HG02885 (cell line): ENCODE results near the gene ABCC5.

Source experiments
- ATAC-seq: cut with Tn5 transposase; IDR thresholded peaks from one replicate; pipeline ENCODE4 v1.9.1; 2021; ENCODE audit warnings: mild to moderate bottlenecking; ENCODE audit not compliant: unreplicated experiment, poor library complexity

Gene ABCC5

GRCh38 chr3:183984127-183984740, 33.5 kb downstream of the ABCC5 start:
- no peak for ATAC-seq

- ATAC-seq: no peak
Observed at GRCh38 chr3:183981990-183982644, 35.6 kb downstream of the ABCC5 start.

- ATAC-seq: no peak
Observed at GRCh38 chr3:183980403-183980802, 37.3 kb downstream of the ABCC5 start.

- ATAC-seq: no peak
Observed at GRCh38 chr3:183975981-183976662, 41.6 kb downstream of the ABCC5 start.

GRCh38 chr3:183968666-183969245, 48.9 kb downstream of the ABCC5 start:
- ATAC-seq: no peak

- ATAC-seq: no peak
Observed at GRCh38 chr3:183967693-183968092, 50.0 kb downstream of the ABCC5 start.

GRCh38 chr3:183966361-183966791, 51.3 kb downstream of the ABCC5 start:
- no peak for ATAC-seq

GRCh38 chr3:183962807-183963206, 54.9 kb downstream of the ABCC5 start:
- ATAC-seq: no peak

GRCh38 chr3:183959214-183959613, 58.5 kb downstream of the ABCC5 start:
- no peak for ATAC-seq

- no peak for ATAC-seq
Observed at GRCh38 chr3:183958775-183959174, 58.9 kb downstream of the ABCC5 start.

GRCh38 chr3:183958226-183958625, 59.5 kb downstream of the ABCC5 start:
- ATAC-seq: no peak

- no peak for ATAC-seq
Observed at GRCh38 chr3:183954875-183955274, 62.8 kb downstream of the ABCC5 start.

- no peak for ATAC-seq
Observed at GRCh38 chr3:183953471-183954070, 64.1 kb downstream of the ABCC5 start.

GRCh38 chr3:183951459-183951858, 66.2 kb downstream of the ABCC5 start:
- no peak for ATAC-seq

GRCh38 chr3:183949690-183950089, 68.0 kb downstream of the ABCC5 start:
- ATAC-seq: no peak

GRCh38 chr3:183946037-183946436, 71.6 kb downstream of the ABCC5 start:
- ATAC-seq: no peak

- ATAC-seq: no peak
Observed at GRCh38 chr3:183944775-183945174, 72.9 kb downstream of the ABCC5 start.

GRCh38 chr3:183943739-183944138, 73.9 kb downstream of the ABCC5 start:
- ATAC-seq: no peak

GRCh38 chr3:183941216-183941615, 76.5 kb downstream of the ABCC5 start:
- ATAC-seq: no peak

- no peak for ATAC-seq
Observed at GRCh38 chr3:183937601-183938286, 79.9 kb downstream of the ABCC5 start.
